Stimulated activated naive CD4-positive, alpha-beta T cell treated with Interleukin-2 at 50 U/mL for 16 hours (primary cell): ENCODE measurements around the gene TAF4B.
"Not testable (repeated sequence)": the region's sequence is repeated elsewhere in the genome, so short reads cannot be mapped to it uniquely, and the experiment has no call there.

Experiments used
- DNase-seq: peaks from one replicate; lab custom pipeline; 2025; lab: John Stamatoyannopoulos, UW

TAF4B gene

GRCh38 chr18:26381555-26381954 is 155.3 kb downstream of the TAF4B start:
- DNase-seq: not testable (repeated sequence)

GRCh38 chr18:26383454-26384270 is 157.4 kb downstream of the TAF4B start:
- DNase-seq: no peak

- no peak for DNase-seq
Measured at GRCh38 chr18:26386002-26386401, 159.8 kb downstream of the TAF4B start.

- DNase-seq: no peak
Measured at GRCh38 chr18:26386441-26386840, 160.2 kb downstream of the TAF4B start.

GRCh38 chr18:26394047-26394654 is 167.9 kb downstream of the TAF4B start:
- DNase-seq: no peak

- DNase-seq: no peak
Measured at GRCh38 chr18:26397019-26397418, 170.8 kb downstream of the TAF4B start.

GRCh38 chr18:26403491-26403890 is 177.2 kb downstream of the TAF4B start:
- no peak for DNase-seq

- no peak for DNase-seq
Measured at GRCh38 chr18:26405190-26405801, 179.1 kb downstream of the TAF4B start.

GRCh38 chr18:26406324-26406723 is 180.1 kb downstream of the TAF4B start:
- no peak for DNase-seq

- no peak for DNase-seq
Measured at GRCh38 chr18:26406854-26407517, 180.7 kb downstream of the TAF4B start.

- DNase-seq: no peak
Measured at GRCh38 chr18:26407736-26408601, 181.7 kb downstream of the TAF4B start.

- DNase-seq: no peak
Measured at GRCh38 chr18:26409091-26409490, 182.8 kb downstream of the TAF4B start.

GRCh38 chr18:26414901-26415440 is 188.7 kb downstream of the TAF4B start:
- DNase-seq: no peak

GRCh38 chr18:26415631-26416030 is 189.4 kb downstream of the TAF4B start:
- no peak for DNase-seq

- DNase-seq: no peak
Measured at GRCh38 chr18:26416652-26417150, 190.5 kb downstream of the TAF4B start.

- no peak for DNase-seq
Measured at GRCh38 chr18:26417190-26417589, 190.9 kb downstream of the TAF4B start.

GRCh38 chr18:26418225-26418624 is 192.0 kb downstream of the TAF4B start:
- DNase-seq: no peak

GRCh38 chr18:26419746-26420145 is 193.5 kb downstream of the TAF4B start:
- no peak for DNase-seq

- no peak for DNase-seq
Measured at GRCh38 chr18:26421503-26421902, 195.3 kb downstream of the TAF4B start.

- DNase-seq: no peak
Measured at GRCh38 chr18:26421931-26422330, 195.7 kb downstream of the TAF4B start.

- DNase-seq: no peak
Measured at GRCh38 chr18:26422472-26423162, 196.4 kb downstream of the TAF4B start.
